Cardiac fibroblast (primary cell): ENCODE data around the gene AIRE.

Source experiments
- DNase-seq, 2 donors: peaks; one replicate each; pipeline versions ENCODE4 v3.0.0 to v3.0.0-alpha.2; 2010; ENCODE audit warnings: low read depth in 2 of 2
- H3K4me3 ChIP-seq, 2 donors: replicated peaks in 1 of 2; 1 replicate in 1 of 2; 2 replicates in 1 of 2; pipeline ENCODE4 v1.5.1; 2011; ENCODE audit warnings: low read depth in 2 of 2, low read length in 2 of 2, mild to moderate bottlenecking in 2 of 2, moderate library complexity in 1 of 2
- CTCF ChIP-seq: IDR thresholded peaks from one replicate; pipeline ENCODE4 v1.5.1; 2011; ENCODE audit warnings: low read depth, mild to moderate bottlenecking, low read length, inconsistent platforms

AIRE gene

GRCh38 chr21:44326272-44326647, 40.6 kb downstream of the AIRE start:
- no peak overlapping the region for H3K4me3 ChIP-seq
- no peak for TF ChIP-seq CTCF
- no peak for DNase-seq

GRCh38 chr21:44326716-44327602, 41.3 kb downstream of the AIRE start:
- no peak for DNase-seq
- H3K4me3 ChIP-seq = no peak overlapping the region
- TF ChIP-seq CTCF = no peak

GRCh38 chr21:44327603-44327974, 41.9 kb downstream of the AIRE start:
- DNase-seq = no peak
- H3K4me3 ChIP-seq = no peak overlapping the region
- no peak for TF ChIP-seq CTCF

- DNase-seq = no peak
- no peak overlapping the region for H3K4me3 ChIP-seq
- TF ChIP-seq CTCF = no peak
Measured at GRCh38 chr21:44328242-44328895, 42.7 kb downstream of the AIRE start.

GRCh38 chr21:44329086-44329889, 43.6 kb downstream of the AIRE start:
- DNase-seq = no peak

More at GRCh38 chr21:44329086-44329889, 43.6 kb downstream of the AIRE start:
- H3K4me3 ChIP-seq = no peak overlapping the region
- TF ChIP-seq CTCF = no peak
